ENCODE data around the gene RNF11. TPM values are rescaled to one million over a fixed set of nuclear protein-coding genes. Genes with fewer than 3 reads are reported as not detected.
A peak's percentile ranks its signal among the peaks of the same experiment; 100 is the strongest.

Gene RNF11
- total RNA-seq, 1 donor: 199 TPM

DNA sequence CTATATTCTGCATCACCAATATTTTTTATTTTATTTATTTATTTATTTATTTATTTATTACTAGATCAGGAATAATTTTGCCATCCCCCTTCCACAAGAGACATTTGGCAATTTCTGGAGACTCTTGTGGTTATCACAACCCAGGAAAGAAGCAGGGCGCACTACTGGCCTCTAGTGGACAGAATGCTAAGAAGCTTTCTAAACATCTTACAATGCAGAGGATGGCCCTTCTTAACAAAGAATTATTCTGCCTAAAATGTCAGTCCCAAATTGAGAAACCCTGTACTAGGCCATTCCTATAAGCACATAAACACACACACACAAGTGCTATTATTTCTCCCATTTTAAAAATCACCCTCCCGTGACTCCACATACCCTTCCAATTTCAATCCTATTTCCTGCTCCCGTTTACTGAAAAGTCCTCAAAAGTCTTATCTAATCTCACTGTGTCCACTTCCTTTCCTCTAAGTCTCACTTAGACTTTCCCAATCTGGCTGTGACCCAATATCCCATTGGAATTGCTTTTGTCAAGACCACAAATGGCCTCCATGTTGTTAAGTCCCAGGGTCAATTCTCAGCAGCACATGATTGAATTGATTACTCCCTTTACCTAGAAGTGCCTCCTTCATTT, 43.7 kb upstream of the RNF11 start:
- H3K79me2 ChIP-seq (ENCODE audit: insufficient read depth, low read length): no peaks in the 10 kb centered on the region
- TF ChIP-seq, protein P1, sequence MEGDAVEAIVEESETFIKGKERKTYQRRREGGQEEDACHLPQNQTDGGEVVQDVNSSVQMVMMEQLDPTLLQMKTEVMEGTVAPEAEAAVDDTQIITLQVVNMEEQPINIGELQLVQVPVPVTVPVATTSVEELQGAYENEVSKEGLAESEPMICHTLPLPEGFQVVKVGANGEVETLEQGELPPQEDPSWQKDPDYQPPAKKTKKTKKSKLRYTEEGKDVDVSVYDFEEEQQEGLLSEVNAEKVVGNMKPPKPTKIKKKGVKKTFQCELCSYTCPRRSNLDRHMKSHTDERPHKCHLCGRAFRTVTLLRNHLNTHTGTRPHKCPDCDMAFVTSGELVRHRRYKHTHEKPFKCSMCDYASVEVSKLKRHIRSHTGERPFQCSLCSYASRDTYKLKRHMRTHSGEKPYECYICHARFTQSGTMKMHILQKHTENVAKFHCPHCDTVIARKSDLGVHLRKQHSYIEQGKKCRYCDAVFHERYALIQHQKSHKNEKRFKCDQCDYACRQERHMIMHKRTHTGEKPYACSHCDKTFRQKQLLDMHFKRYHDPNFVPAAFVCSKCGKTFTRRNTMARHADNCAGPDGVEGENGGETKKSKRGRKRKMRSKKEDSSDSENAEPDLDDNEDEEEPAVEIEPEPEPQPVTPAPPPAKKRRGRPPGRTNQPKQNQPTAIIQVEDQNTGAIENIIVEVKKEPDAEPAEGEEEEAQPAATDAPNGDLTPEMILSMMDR (IDR thresholded peaks at IDR 0.05; ENCODE audit: extremely low read depth, low read depth, low read length): peak; percentile 83
- no peak overlapping the region for H3K4me3 ChIP-seq (ENCODE audit: insufficient read depth, low read length)
- no peak overlapping the region for H3K27ac ChIP-seq (ENCODE audit: low read depth, low read length)
- H3K4me1 ChIP-seq (ENCODE audit: insufficient read depth, low read length): no peaks in the 10 kb centered on the region
- DNase-seq (ENCODE audit: insufficient read length, low spot score, missing footprints): peak; percentile 85
- H3K36me3 ChIP-seq (ENCODE audit: insufficient read depth, low read length): no peaks in the 10 kb centered on the region
- peaks cover 3% of the 10 kb centered on the region for H3K27me3 ChIP-seq (ENCODE audit: insufficient read depth, low read length)
- no peaks in the 10 kb centered on the region for H4K20me1 ChIP-seq (ENCODE audit: insufficient read depth, low read length)
- no peak overlapping the region for H2AFZ ChIP-seq (ENCODE audit: low read length)
- no peak overlapping the region for H3K4me2 ChIP-seq (ENCODE audit: insufficient read depth, low read length)
- no peaks in the 10 kb centered on the region for H3K9me3 ChIP-seq (ENCODE audit: low read depth, low read length)

GRCh38 chr1:51193564-51193963, 42.5 kb upstream of the RNF11 start:
- no peaks in the 10 kb centered on the region for H3K4me1 ChIP-seq (ENCODE audit: insufficient read depth, low read length)
- TF ChIP-seq, protein P1 (IDR thresholded peaks at IDR 0.05; ENCODE audit: extremely low read depth, low read depth, low read length): no peak
- peaks cover 3% of the 10 kb centered on the region for H3K27me3 ChIP-seq (ENCODE audit: insufficient read depth, low read length)
- no peak overlapping the region for H3K27ac ChIP-seq (ENCODE audit: low read depth, low read length)
- no peaks in the 10 kb centered on the region for H3K9me3 ChIP-seq (ENCODE audit: low read depth, low read length)
- no peak for DNase-seq (ENCODE audit: insufficient read length, low spot score, missing footprints)
- no peak overlapping the region for H2AFZ ChIP-seq (ENCODE audit: low read length)
- H3K36me3 ChIP-seq (ENCODE audit: insufficient read depth, low read length): no peaks in the 10 kb centered on the region
- H3K79me2 ChIP-seq (ENCODE audit: insufficient read depth, low read length): no peaks in the 10 kb centered on the region
- H3K4me3 ChIP-seq (ENCODE audit: insufficient read depth, low read length): no peak overlapping the region
- H3K4me2 ChIP-seq (ENCODE audit: insufficient read depth, low read length): no peak overlapping the region
- no peaks in the 10 kb centered on the region for H4K20me1 ChIP-seq (ENCODE audit: insufficient read depth, low read length)

- no peak for DNase-seq (ENCODE audit: insufficient read length, low spot score, missing footprints)
- H3K27ac ChIP-seq (ENCODE audit: low read depth, low read length): no peak overlapping the region
- no peak overlapping the region for H3K4me2 ChIP-seq (ENCODE audit: insufficient read depth, low read length)
- no peaks in the 10 kb centered on the region for H3K36me3 ChIP-seq (ENCODE audit: insufficient read depth, low read length)
- H4K20me1 ChIP-seq (ENCODE audit: insufficient read depth, low read length): no peaks in the 10 kb centered on the region
- H3K27me3 ChIP-seq (ENCODE audit: insufficient read depth, low read length): no peaks in the 10 kb centered on the region
- no peak overlapping the region for H3K4me3 ChIP-seq (ENCODE audit: insufficient read depth, low read length)
- TF ChIP-seq, protein P1 (IDR thresholded peaks at IDR 0.05; ENCODE audit: extremely low read depth, low read depth, low read length): no peak
- H3K4me1 ChIP-seq (ENCODE audit: insufficient read depth, low read length): no peaks in the 10 kb centered on the region
- no peak overlapping the region for H2AFZ ChIP-seq (ENCODE audit: low read length)
- no peaks in the 10 kb centered on the region for H3K79me2 ChIP-seq (ENCODE audit: insufficient read depth, low read length)
- no peaks in the 10 kb centered on the region for H3K9me3 ChIP-seq (ENCODE audit: low read depth, low read length)
These were observed 32.8 kb upstream of the RNF11 start for GRCh38 chr1:51203121-51203873.

DNA sequence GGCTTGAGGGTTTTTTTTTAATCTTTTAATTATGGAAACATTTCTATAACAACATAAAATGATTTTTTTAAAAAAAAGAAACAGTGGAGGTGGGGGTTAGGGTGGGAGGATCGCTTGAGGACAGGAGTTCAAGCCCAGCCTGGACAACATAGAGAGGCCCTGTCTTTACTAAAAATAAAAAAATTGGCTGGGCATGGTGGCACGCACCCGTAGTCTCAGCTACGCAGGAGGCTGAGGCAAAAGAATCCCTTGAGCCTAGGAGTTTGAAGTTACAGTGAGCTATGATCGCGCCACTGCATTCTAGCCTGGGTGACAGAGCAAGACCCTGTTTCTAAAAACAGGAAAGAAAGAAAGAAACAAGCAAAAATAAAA, 32.2 kb upstream of the RNF11 start:
- DNase-seq (ENCODE audit: insufficient read length, low spot score, missing footprints): no peak
- no peak overlapping the region for H2AFZ ChIP-seq (ENCODE audit: low read length)
- TF ChIP-seq, protein P1 (IDR thresholded peaks at IDR 0.05; ENCODE audit: extremely low read depth, low read depth, low read length): no peak
- H3K4me2 ChIP-seq (ENCODE audit: insufficient read depth, low read length): no peak overlapping the region
- H4K20me1 ChIP-seq (ENCODE audit: insufficient read depth, low read length): no peaks in the 10 kb centered on the region
- H3K27me3 ChIP-seq (ENCODE audit: insufficient read depth, low read length): no peaks in the 10 kb centered on the region
- H3K4me3 ChIP-seq (ENCODE audit: insufficient read depth, low read length): no peak overlapping the region
- H3K4me1 ChIP-seq (ENCODE audit: insufficient read depth, low read length): no peaks in the 10 kb centered on the region
- no peaks in the 10 kb centered on the region for H3K9me3 ChIP-seq (ENCODE audit: low read depth, low read length)
- H3K27ac ChIP-seq (ENCODE audit: low read depth, low read length): no peak overlapping the region
- H3K36me3 ChIP-seq (ENCODE audit: insufficient read depth, low read length): no peaks in the 10 kb centered on the region
- no peaks in the 10 kb centered on the region for H3K79me2 ChIP-seq (ENCODE audit: insufficient read depth, low read length)

Measured in osteoblast (primary cell).